ENCODE measurements around the gene TRUB2.
A peak's percentile ranks its signal among the peaks of the same experiment; 100 is the strongest.

TRUB2 gene

GRCh38 chr9:128324401-128324800 lies 2.2 kb upstream of the TRUB2 start:
- Mint-ChIP-seq H3K4me1 (ENCODE audit: low read depth) (peaks cover 12% of the 10 kb centered on the region), H3K27ac (peak overlapping the region; percentile 73), H3K9me3 (ENCODE audit: low read depth) (no peaks in the 10 kb centered on the region), H3K36me3 (peaks cover 2% of the 10 kb centered on the region), H3K4me3 (peak overlapping the region; percentile 97), H3K27me3 (no peaks in the 10 kb centered on the region)

GRCh38 chr9:128323791-128324190 lies 1.5 kb upstream of the TRUB2 start:
- peak overlapping the region; percentile 98 for H3K27ac Mint-ChIP-seq
- peak overlapping the region; percentile 97 for H3K4me3 Mint-ChIP-seq
- no peaks in the 10 kb centered on the region for H3K27me3 Mint-ChIP-seq
- peaks cover 2% of the 10 kb centered on the region for H3K36me3 Mint-ChIP-seq
- peaks cover 12% of the 10 kb centered on the region for H3K4me1 Mint-ChIP-seq (ENCODE audit: low read depth)
- H3K9me3 Mint-ChIP-seq (ENCODE audit: low read depth) = no peaks in the 10 kb centered on the region

GRCh38 chr9:128323212-128323730 lies 1.0 kb upstream of the TRUB2 start:
- peak overlapping the region; percentile 97 for H3K4me3 Mint-ChIP-seq
- H3K36me3 Mint-ChIP-seq = peaks cover 2% of the 10 kb centered on the region
- no peaks in the 10 kb centered on the region for H3K27me3 Mint-ChIP-seq
- H3K27ac Mint-ChIP-seq = peak overlapping the region; percentile 98
- H3K9me3 Mint-ChIP-seq (ENCODE audit: low read depth) = no peaks in the 10 kb centered on the region
- H3K4me1 Mint-ChIP-seq (ENCODE audit: low read depth) = peaks cover 12% of the 10 kb centered on the region

GRCh38 chr9:128321879-128322403 lies 306 bp downstream of the TRUB2 start:
- Mint-ChIP-seq H3K27me3 (no peaks in the 10 kb centered on the region), H3K27ac (peak overlapping the region; percentile 98), H3K36me3 (no peaks in the 10 kb centered on the region), H3K4me1 (ENCODE audit: low read depth) (peaks cover 12% of the 10 kb centered on the region), H3K4me3 (peak overlapping the region; percentile 97), H3K9me3 (ENCODE audit: low read depth) (no peaks in the 10 kb centered on the region)

- H3K4me1 Mint-ChIP-seq (ENCODE audit: low read depth) = peaks cover 12% of the 10 kb centered on the region
- H3K4me3 Mint-ChIP-seq = peak overlapping the region; percentile 97
- H3K36me3 Mint-ChIP-seq = no peaks in the 10 kb centered on the region
- H3K9me3 Mint-ChIP-seq (ENCODE audit: low read depth) = no peaks in the 10 kb centered on the region
- no peak overlapping the region for H3K27ac Mint-ChIP-seq
- no peaks in the 10 kb centered on the region for H3K27me3 Mint-ChIP-seq
Observed at GRCh38 chr9:128321343-128321742, 904 bp downstream of the TRUB2 start.

GRCh38 chr9:128317629-128318028 lies 4.6 kb downstream of the TRUB2 start:
- no peak overlapping the region for H3K27ac Mint-ChIP-seq
- H3K9me3 Mint-ChIP-seq (ENCODE audit: low read depth) = no peaks in the 10 kb centered on the region
- H3K4me3 Mint-ChIP-seq = no peak overlapping the region
- H3K4me1 Mint-ChIP-seq (ENCODE audit: low read depth) = peaks cover 1% of the 10 kb centered on the region
- H3K36me3 Mint-ChIP-seq = no peaks in the 10 kb centered on the region
- no peaks in the 10 kb centered on the region for H3K27me3 Mint-ChIP-seq

- Mint-ChIP-seq H3K4me1 (ENCODE audit: low read depth) (no peaks in the 10 kb centered on the region), H3K9me3 (ENCODE audit: low read depth) (no peaks in the 10 kb centered on the region), H3K4me3 (no peak overlapping the region), H3K27me3 (no peaks in the 10 kb centered on the region), H3K27ac (no peak overlapping the region), H3K36me3 (no peaks in the 10 kb centered on the region)
Observed at GRCh38 chr9:128316421-128316820, 5.8 kb downstream of the TRUB2 start.

- H3K27me3 Mint-ChIP-seq = no peaks in the 10 kb centered on the region
- H3K27ac Mint-ChIP-seq = no peak overlapping the region
- H3K4me1 Mint-ChIP-seq (ENCODE audit: low read depth) = no peaks in the 10 kb centered on the region
- H3K4me3 Mint-ChIP-seq = no peak overlapping the region
- H3K9me3 Mint-ChIP-seq (ENCODE audit: low read depth) = no peaks in the 10 kb centered on the region
- no peaks in the 10 kb centered on the region for H3K36me3 Mint-ChIP-seq
Observed at GRCh38 chr9:128314697-128315096, 7.5 kb downstream of the TRUB2 start.

GRCh38 chr9:128310461-128310860 lies 11.8 kb downstream of the TRUB2 start:
- H3K27me3 Mint-ChIP-seq = no peaks in the 10 kb centered on the region
- peaks cover 2% of the 10 kb centered on the region for H3K36me3 Mint-ChIP-seq
- H3K4me3 Mint-ChIP-seq = no peak overlapping the region
- H3K27ac Mint-ChIP-seq = no peak overlapping the region
- H3K4me1 Mint-ChIP-seq (ENCODE audit: low read depth) = no peaks in the 10 kb centered on the region
- no peaks in the 10 kb centered on the region for H3K9me3 Mint-ChIP-seq (ENCODE audit: low read depth)

- Mint-ChIP-seq H3K4me3 (no peak overlapping the region), H3K4me1 (ENCODE audit: low read depth) (no peaks in the 10 kb centered on the region), H3K27ac (no peak overlapping the region), H3K9me3 (ENCODE audit: low read depth) (no peaks in the 10 kb centered on the region), H3K27me3 (no peaks in the 10 kb centered on the region), H3K36me3 (peaks cover 2% of the 10 kb centered on the region)
Observed at GRCh38 chr9:128309551-128309950, 12.7 kb downstream of the TRUB2 start.

GRCh38 chr9:128304971-128305288 lies 17.3 kb downstream of the TRUB2 start:
- no peaks in the 10 kb centered on the region for H3K27me3 Mint-ChIP-seq
- H3K36me3 Mint-ChIP-seq = peaks cover 2% of the 10 kb centered on the region
- H3K4me3 Mint-ChIP-seq = no peak overlapping the region
- no peaks in the 10 kb centered on the region for H3K4me1 Mint-ChIP-seq (ENCODE audit: low read depth)
- H3K9me3 Mint-ChIP-seq (ENCODE audit: low read depth) = no peaks in the 10 kb centered on the region
- H3K27ac Mint-ChIP-seq = no peak overlapping the region

- peaks cover 2% of the 10 kb centered on the region for H3K36me3 Mint-ChIP-seq
- H3K4me3 Mint-ChIP-seq = no peak overlapping the region
- no peaks in the 10 kb centered on the region for H3K9me3 Mint-ChIP-seq (ENCODE audit: low read depth)
- no peak overlapping the region for H3K27ac Mint-ChIP-seq
- H3K4me1 Mint-ChIP-seq (ENCODE audit: low read depth) = no peaks in the 10 kb centered on the region
- H3K27me3 Mint-ChIP-seq = no peaks in the 10 kb centered on the region
Observed at GRCh38 chr9:128304136-128304970, 17.9 kb downstream of the TRUB2 start.

- H3K27ac Mint-ChIP-seq = no peak overlapping the region
- H3K9me3 Mint-ChIP-seq (ENCODE audit: low read depth) = no peaks in the 10 kb centered on the region
- H3K4me3 Mint-ChIP-seq = no peak overlapping the region
- peaks cover 2% of the 10 kb centered on the region for H3K36me3 Mint-ChIP-seq
- no peaks in the 10 kb centered on the region for H3K4me1 Mint-ChIP-seq (ENCODE audit: low read depth)
- H3K27me3 Mint-ChIP-seq = no peaks in the 10 kb centered on the region
Observed at GRCh38 chr9:128298535-128299482, 23.4 kb downstream of the TRUB2 start.

- Mint-ChIP-seq H3K27me3 (no peaks in the 10 kb centered on the region), H3K27ac (no peak overlapping the region), H3K4me1 (ENCODE audit: low read depth) (no peaks in the 10 kb centered on the region), H3K9me3 (ENCODE audit: low read depth) (no peaks in the 10 kb centered on the region), H3K36me3 (peaks cover 4% of the 10 kb centered on the region), H3K4me3 (no peak overlapping the region)
Observed at GRCh38 chr9:128297221-128297773, 24.9 kb downstream of the TRUB2 start.
